Naive thymus-derived CD4-positive, alpha-beta T cell (primary cell): ENCODE data around the gene LKAAEAR1. TPM values are rescaled to one million over a fixed set of nuclear protein-coding genes. Genes with fewer than 3 reads are reported as not detected.

Experiments
- ATAC-seq: fragments of 150-1000 bp; cut with Tn5 transposase; 2 replicates; pipeline ENCODE4 v1.10.0; 2021; ENCODE audit warnings: mild to moderate bottlenecking, moderate library complexity
- CTCF ChIA-PET: fragments of 350-600 bp; sonication (Branson Sonifier 250); formaldehyde crosslinking; loops from one replicate; lab custom pipeline; 2021; ENCODE audit warnings: antibody characterized with exemption; lab: Charles Lee
- POLR2A ChIA-PET: fragments of 350-600 bp; sonication (Branson Sonifier 250); formaldehyde crosslinking; loops from one replicate; lab custom pipeline; 2021; ENCODE audit warnings: antibody characterized with exemption, inconsistent platforms; lab: Charles Lee
- DNase-seq, 9 donors: peaks; one replicate each; pipeline versions ENCODE4 v3.0.0 to v3.0.0-alpha.2; 2020 to 2022; ENCODE audit warnings: mixed read lengths in 1 of 9
- H3K27ac ChIP-seq: one replicate; pipeline ENCODE4 v1.7.0; 2013; ENCODE audit warnings: mild to moderate bottlenecking, low read depth, low read length, moderate library complexity
- H3K27me3 ChIP-seq, 2 donors: one replicate each; pipeline ENCODE4 v1.7.0; 2013; ENCODE audit warnings: low read length in 2 of 2, mild to moderate bottlenecking in 2 of 2, moderate library complexity in 2 of 2; ENCODE audit not compliant: control insufficient read depth in 2 of 2, insufficient read depth in 2 of 2
- H3K36me3 ChIP-seq, 3 experiments: 1 replicate in 2 of 3; 2 replicates in 1 of 3; pipeline ENCODE4 v1.7.0; 2013; ENCODE audit warnings: low read length in 3 of 3, mild to moderate bottlenecking in 3 of 3, moderate library complexity in 1 of 3; ENCODE audit not compliant: insufficient read depth in 3 of 3, control insufficient read depth in 2 of 3
- H3K4me1 ChIP-seq, 2 donors: one replicate each; pipeline ENCODE4 v1.7.0; 2013; ENCODE audit warnings: low read length in 2 of 2, mild to moderate bottlenecking in 2 of 2, moderate library complexity in 1 of 2; ENCODE audit not compliant: control insufficient read depth in 2 of 2, insufficient read depth in 2 of 2
- H3K4me3 ChIP-seq: 2 replicates; pipeline ENCODE4 v1.7.0; 2013; ENCODE audit warnings: mild to moderate bottlenecking, low read length
- H3K9me3 ChIP-seq, 3 experiments: 1 replicate in 2 of 3; 2 replicates in 1 of 3; pipeline ENCODE4 v1.7.0; 2013; ENCODE audit warnings: low read length in 3 of 3; ENCODE audit not compliant: control insufficient read depth in 2 of 3
- H3K27ac Mint-ChIP-seq, 9 donors: one replicate each; pipeline ENCODE4 v1.8.0; 2020 to 2022; ENCODE audit warnings: mixed read lengths in 9 of 9, mild to moderate bottlenecking in 8 of 9, moderate library complexity in 5 of 9, inconsistent platforms in 2 of 9
- H3K27me3 Mint-ChIP-seq, 5 donors: one replicate each; pipeline ENCODE4 v1.8.0; 2021 to 2022; ENCODE audit warnings: mixed read lengths in 5 of 5, mild to moderate bottlenecking in 1 of 5
- H3K36me3 Mint-ChIP-seq, 5 donors: one replicate each; pipeline ENCODE4 v1.8.0; 2020 to 2022; ENCODE audit warnings: mixed read lengths in 5 of 5, mild to moderate bottlenecking in 3 of 5, inconsistent platforms in 1 of 5
- H3K4me1 Mint-ChIP-seq, 7 donors: one replicate each; pipeline ENCODE4 v1.8.0; 2020 to 2022; ENCODE audit warnings: mixed read lengths in 7 of 7, mild to moderate bottlenecking in 3 of 7, inconsistent platforms in 1 of 7
- H3K4me3 Mint-ChIP-seq, 10 donors: one replicate each; pipeline ENCODE4 v1.8.0; 2020 to 2022; ENCODE audit warnings: mild to moderate bottlenecking in 10 of 10, mixed read lengths in 10 of 10, moderate library complexity in 6 of 10, inconsistent platforms in 2 of 10
- H3K9me3 Mint-ChIP-seq, 11 donors: one replicate each; pipeline ENCODE4 v1.8.0; 2020 to 2022; ENCODE audit warnings: mixed read lengths in 11 of 11, mild to moderate bottlenecking in 4 of 11, inconsistent platforms in 1 of 11, moderate library complexity in 1 of 11
- intact Hi-C, 2 donors: fragments of 100-400 bp; cut with micrococcal nuclease; formaldehyde crosslinking; loops; one replicate each; pipeline ENCODE4 v1.15.1; 2023
- polyA plus RNA-seq, 2 donors: library from polyadenylated mRNA; unstranded; fragments of 300-500 nt; fragmentation: Illumina TruSeq; gene quantifications; one replicate each; pipeline ENCODE4 v1.2.3, GENCODE V29; 2021
- total RNA-seq, 6 experiments: library from RNA in 5 of 6; stranded (reverse) in 5 of 6; gene quantifications; 1 replicate in 5 of 6; 2 replicates in 1 of 6; pipeline ENCODE4 v1.2.3 and lab custom pipeline; 2021 to 2026

The LKAAEAR1 gene
- total and polyA plus RNA-seq, 7 experiments from 2014 or later, result 0.47 to 0.75 (median 0.59) TPM; not detected in 3

GRCh38 chr20:64081624-64081964 lies 2.6 kb downstream of the LKAAEAR1 start:
- H3K4me1 ChIP-seq, result peaks cover 18 to 29% of the 10 kb centered on the region in 2 donors
- DNase-seq, result no peak
- ATAC-seq, result no peak
- Mint-ChIP-seq H3K9me3 (peaks cover 0 to 7% (median 0%) of the 10 kb centered on the region in 11 donors), H3K4me1 (peaks cover 22 to 49% (median 39%) of the 10 kb centered on the region in 7 donors), H3K36me3 (peaks cover 0 to 9% (median 0%) of the 10 kb centered on the region in 5 donors), H3K27me3 (peaks cover 0 to 37% (median 0%) of the 10 kb centered on the region in 5 donors), H3K4me3 (peak overlapping the region in 9 of 10 donors; percentile 30 to 84 (median 66)), H3K27ac (peak overlapping the region; percentile 11 to 85 (median 55))
- ChIA-PET POLR2A (interaction anchor here (0.6 to 4.0 kb wide), 3 partner anchors 18 to 447 kb away, joined by 3 to 26 read pairs (median 3); no protein-coding TSS in a partner anchor), CTCF (interaction anchor here (1.7 kb wide), 1 partner anchor 39 kb away, joined by 8 read pairs; no protein-coding TSS in a partner anchor)
- H3K27me3 ChIP-seq, result no peaks in the 10 kb centered on the region
- intact Hi-C loops, result loop anchor here in 1 of 2 donors (5.0 kb wide), 1 partner anchor 176 kb away; the partner anchor contains the start of gene PCMTD2
- peaks cover 0 to 5% (median 0%) of the 10 kb centered on the region in 3 experiments for H3K36me3 ChIP-seq
- no peak overlapping the region for H3K4me3 ChIP-seq
- H3K9me3 ChIP-seq, result no peaks in the 10 kb centered on the region
- peak overlapping the region; percentile 35 for H3K27ac ChIP-seq

GRCh38 chr20:64080813-64081623 lies 3.2 kb downstream of the LKAAEAR1 start:
- Histone ChIP-seq H3K27ac (peak overlapping the region; percentile 71), H3K4me3 (no peak overlapping the region), H3K36me3 (peaks cover 0 to 11% (median 0%) of the 10 kb centered on the region in 3 experiments), H3K4me1 (peaks cover 22 to 35% of the 10 kb centered on the region in 2 donors), H3K9me3 (no peaks in the 10 kb centered on the region), H3K27me3 (no peaks in the 10 kb centered on the region)
- H3K4me3 Mint-ChIP-seq, result peak overlapping the region; percentile 75 to 90 (median 82)
- peak overlapping the region in 8 of 9 donors; percentile 72 to 94 (median 82) for H3K27ac Mint-ChIP-seq
- ChIA-PET POLR2A (interaction anchor here (0.6 to 4.0 kb wide), 3 partner anchors 19 to 447 kb away, joined by 3 to 26 read pairs (median 3); no protein-coding TSS in a partner anchor), CTCF (interaction anchor here (0.9 to 1.7 kb wide), 3 partner anchors 39 to 108 kb away, joined by 3 to 8 read pairs (median 3); no protein-coding TSS in a partner anchor)
- intact Hi-C loops, result loop anchor here in 1 of 2 donors (5.0 kb wide), 1 partner anchor 176 kb away; the partner anchor contains the start of gene PCMTD2
- H3K27me3 Mint-ChIP-seq, result peaks cover 0 to 32% (median 0%) of the 10 kb centered on the region in 5 donors
- H3K4me1 Mint-ChIP-seq, result peaks cover 22 to 51% (median 39%) of the 10 kb centered on the region in 7 donors
- peaks cover 0 to 9% (median 0%) of the 10 kb centered on the region in 5 donors for H3K36me3 Mint-ChIP-seq
- ATAC-seq, result no peak
- DNase-seq, result no peak
- peaks cover 0 to 5% (median 0%) of the 10 kb centered on the region in 11 donors for H3K9me3 Mint-ChIP-seq

- Mint-ChIP-seq H3K9me3 (peaks cover 0 to 3% (median 0%) of the 10 kb centered on the region in 11 donors), H3K36me3 (peaks cover 0 to 10% (median 0%) of the 10 kb centered on the region in 5 donors), H3K4me1 (peaks cover 22 to 56% (median 39%) of the 10 kb centered on the region in 7 donors), H3K4me3 (peak within 1 kb of the TSS; percentile 81 to 98 (median 92)), H3K27ac (peak within 1 kb of the TSS; percentile 78 to 94 (median 85)), H3K27me3 (peaks cover 0 to 24% (median 0%) of the 10 kb centered on the region in 5 donors)
- Histone ChIP-seq H3K9me3 (no peaks in the 10 kb centered on the region), H3K36me3 (peaks cover 0 to 17% (median 0%) of the 10 kb centered on the region in 3 experiments), H3K27me3 (no peaks in the 10 kb centered on the region), H3K27ac (peak within 1 kb of the TSS; percentile 79), H3K4me3 (peak within 1 kb of the TSS; percentile 89), H3K4me1 (peaks cover 22 to 35% of the 10 kb centered on the region in 2 donors)
- ChIA-PET POLR2A (interaction anchor here (0.6 to 6.6 kb wide), 8 partner anchors 11 to 372 kb away, joined by 3 to 83 read pairs (median 5); partner anchors contain the start of genes ARFRP1, TCEA2 and ZGPAT), CTCF (interaction anchor here (0.6 to 1.7 kb wide), 6 partner anchors 9 to 107 kb away, joined by 3 to 8 read pairs (median 4); no protein-coding TSS in a partner anchor)
- ATAC-seq (peak; percentile 54), DNase-seq (peak in 3 of 9 donors; percentile 34 to 83 (median 51))
- intact Hi-C loops, result loop anchor here in 1 of 2 donors (5.0 kb wide), 1 partner anchor 177 kb away; the partner anchor contains the start of gene PCMTD2
These were observed 4.0 kb downstream of the LKAAEAR1 start, which contains the start of gene OPRL1 for GRCh38 chr20:64080013-64080812. TSS of gene OPRL1 (plus strand) at chr20:64080082. CDS start at chr20:64092721, 12,639 bp downstream.

- H3K36me3 Mint-ChIP-seq, result peaks cover 0 to 10% (median 0%) of the 10 kb centered on the region in 5 donors
- ATAC-seq, result peak; percentile 63
- Histone ChIP-seq H3K4me3 (peak within 1 kb of the TSS; percentile 89), H3K4me1 (peaks cover 22 to 34% of the 10 kb centered on the region in 2 donors), H3K27me3 (no peaks in the 10 kb centered on the region), H3K9me3 (no peaks in the 10 kb centered on the region), H3K27ac (peak within 1 kb of the TSS; percentile 79), H3K36me3 (peaks cover 0 to 24% (median 0%) of the 10 kb centered on the region in 3 experiments)
- peak within 1 kb of the TSS; percentile 81 to 98 (median 92) for H3K4me3 Mint-ChIP-seq
- intact Hi-C loops, result loop anchor here (1.0 to 5.0 kb wide), 5 partner anchors 17 to 559 kb away; partner anchors contain the start of genes PCMTD2 (in 1 of the 2), PPDPF (in 1 of the 2), PRPF6 (in 1 of the 2) and PTK6 (in 1 of the 2)
- POLR2A ChIA-PET, result interaction anchor here (0.7 to 6.6 kb wide), 10 partner anchors 11 to 372 kb away, joined by 3 to 83 read pairs (median 4); partner anchors contain the start of genes ARFRP1, PCMTD2, PRPF6 and TCEA2
- peak within 1 kb of the TSS; percentile 78 to 94 (median 85) for H3K27ac Mint-ChIP-seq
- DNase-seq, result peak; percentile 59 to 86 (median 65)
- H3K4me1 Mint-ChIP-seq, result peaks cover 21 to 53% (median 39%) of the 10 kb centered on the region in 7 donors
- H3K9me3 Mint-ChIP-seq, result peaks cover 0 to 3% (median 0%) of the 10 kb centered on the region in 11 donors
- CTCF ChIA-PET, result interaction anchor here (0.6 to 2.5 kb wide), 6 partner anchors 10 to 106 kb away, joined by 3 to 18 read pairs (median 4); no protein-coding TSS in a partner anchor
- H3K27me3 Mint-ChIP-seq, result peaks cover 0 to 18% (median 0%) of the 10 kb centered on the region in 5 donors
These were observed 4.8 kb downstream of the LKAAEAR1 start, which contains the start of gene RGS19 for GRCh38 chr20:64079273-64080012. TSS of gene RGS19 (minus strand) at chr20:64079518. CDS start at chr20:64076886, 2,632 bp downstream.

GRCh38 chr20:64078934-64079272 lies 5.3 kb downstream of the LKAAEAR1 start:
- Histone ChIP-seq H3K4me1 (peaks cover 19 to 30% of the 10 kb centered on the region in 2 donors), H3K36me3 (peaks cover 0 to 29% (median 0%) of the 10 kb centered on the region in 3 experiments), H3K27me3 (no peaks in the 10 kb centered on the region), H3K4me3 (peak overlapping the region; percentile 89), H3K27ac (peak overlapping the region; percentile 79), H3K9me3 (no peaks in the 10 kb centered on the region)
- peak overlapping the region; percentile 40 to 91 (median 79) for H3K27ac Mint-ChIP-seq
- POLR2A ChIA-PET, result interaction anchor here (0.9 to 6.6 kb wide), 9 partner anchors 10 to 371 kb away, joined by 3 to 83 read pairs (median 5); partner anchors contain the start of genes ARFRP1, PCMTD2, PRPF6 and TCEA2
- peaks cover 0 to 14% (median 0%) of the 10 kb centered on the region in 5 donors for H3K27me3 Mint-ChIP-seq
- CTCF ChIA-PET, result interaction anchor here (1.2 to 2.5 kb wide), 4 partner anchors 10 to 42 kb away, joined by 4 to 18 read pairs (median 4); no protein-coding TSS in a partner anchor
- peaks cover 0 to 10% (median 0%) of the 10 kb centered on the region in 5 donors for H3K36me3 Mint-ChIP-seq
- H3K4me3 Mint-ChIP-seq, result peak overlapping the region; percentile 81 to 98 (median 92)
- DNase-seq, result no peak
- H3K4me1 Mint-ChIP-seq, result peaks cover 17 to 49% (median 35%) of the 10 kb centered on the region in 7 donors
- no peak for ATAC-seq
- peaks cover 0 to 3% (median 0%) of the 10 kb centered on the region in 11 donors for H3K9me3 Mint-ChIP-seq
- intact Hi-C loops, result loop anchor here (1.0 to 5.0 kb wide), 4 partner anchors 16 to 559 kb away; partner anchors contain the start of genes PPDPF (in 1 of the 2), PRPF6 (in 1 of the 2), PTK6 (in 1 of the 2) and TCEA2 (in 1 of the 2)
